LNCaP clone FGC (cell line): ENCODE results near the gene GSTO1.
A peak's percentile ranks its signal among the peaks of the same experiment; 100 is the strongest.

ENCODE experiments used
- DNase-seq: peaks from one replicate; pipeline ENCODE4 v3.0.0-alpha.2; 2011; ENCODE audit warnings: low read depth
- H3K4me3 ChIP-seq: 2 replicates; pipeline ENCODE4 v1.5.1; 2011; ENCODE audit warnings: mild to moderate bottlenecking, low read depth, low read length, control low read depth
- TF ChIP-seq, protein P1 (sequence below): IDR thresholded peaks from 2 replicates; pipeline ENCODE4 v1.5.1; 2012; ENCODE audit warnings: mild to moderate bottlenecking; ENCODE audit not compliant: control insufficient read depth, insufficient read depth; ENCODE audit errors: extremely low read depth

GSTO1 gene

DNA sequence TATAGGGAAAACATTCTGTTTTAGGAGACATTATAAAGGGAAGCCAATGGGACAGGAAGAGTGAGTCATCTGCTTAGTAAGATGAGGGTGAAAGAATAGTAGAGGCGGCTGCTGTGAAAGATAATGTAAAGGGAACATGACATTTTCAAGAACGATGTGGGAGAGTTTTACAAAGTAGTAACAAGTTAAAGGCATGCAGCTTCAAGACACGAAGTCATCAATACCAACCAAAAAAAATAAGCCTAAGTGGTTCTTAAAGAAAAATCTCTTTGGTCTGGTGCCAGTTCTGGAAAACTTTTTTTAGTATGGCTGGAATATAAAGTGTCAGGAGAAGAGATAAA lies 6.1 kb downstream of the GSTO1 start:
- no peak for DNase-seq

DNA sequence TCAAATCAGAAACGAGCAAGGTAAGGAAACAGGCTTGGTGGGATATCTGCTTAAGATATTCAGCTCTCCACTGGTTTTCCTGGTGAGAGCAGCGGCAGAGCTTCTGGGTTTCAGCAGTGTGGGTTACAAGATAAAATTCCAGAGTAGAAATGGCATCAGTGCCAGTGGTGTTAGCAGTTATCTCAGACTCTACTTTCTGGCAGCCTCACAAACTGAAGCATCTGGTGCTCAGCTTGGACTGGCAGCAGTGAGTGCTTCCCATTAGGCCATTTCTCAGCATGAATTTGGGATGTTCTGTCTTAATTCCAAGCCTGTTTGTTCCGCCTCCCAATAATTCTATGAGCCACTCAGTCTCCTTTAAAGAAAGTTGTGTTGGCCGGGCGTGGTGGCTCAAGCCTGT lies 7.4 kb downstream of the GSTO1 start:
- TF ChIP-seq, protein P1, sequence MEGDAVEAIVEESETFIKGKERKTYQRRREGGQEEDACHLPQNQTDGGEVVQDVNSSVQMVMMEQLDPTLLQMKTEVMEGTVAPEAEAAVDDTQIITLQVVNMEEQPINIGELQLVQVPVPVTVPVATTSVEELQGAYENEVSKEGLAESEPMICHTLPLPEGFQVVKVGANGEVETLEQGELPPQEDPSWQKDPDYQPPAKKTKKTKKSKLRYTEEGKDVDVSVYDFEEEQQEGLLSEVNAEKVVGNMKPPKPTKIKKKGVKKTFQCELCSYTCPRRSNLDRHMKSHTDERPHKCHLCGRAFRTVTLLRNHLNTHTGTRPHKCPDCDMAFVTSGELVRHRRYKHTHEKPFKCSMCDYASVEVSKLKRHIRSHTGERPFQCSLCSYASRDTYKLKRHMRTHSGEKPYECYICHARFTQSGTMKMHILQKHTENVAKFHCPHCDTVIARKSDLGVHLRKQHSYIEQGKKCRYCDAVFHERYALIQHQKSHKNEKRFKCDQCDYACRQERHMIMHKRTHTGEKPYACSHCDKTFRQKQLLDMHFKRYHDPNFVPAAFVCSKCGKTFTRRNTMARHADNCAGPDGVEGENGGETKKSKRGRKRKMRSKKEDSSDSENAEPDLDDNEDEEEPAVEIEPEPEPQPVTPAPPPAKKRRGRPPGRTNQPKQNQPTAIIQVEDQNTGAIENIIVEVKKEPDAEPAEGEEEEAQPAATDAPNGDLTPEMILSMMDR, result no peak
- DNase-seq, result no peak
- H3K4me3 ChIP-seq, result no peak overlapping the region

More for the DNA sequence above, 6.1 kb downstream of the GSTO1 start:
- no peak overlapping the region for H3K4me3 ChIP-seq
- TF ChIP-seq, protein P1, result no peak

DNA sequence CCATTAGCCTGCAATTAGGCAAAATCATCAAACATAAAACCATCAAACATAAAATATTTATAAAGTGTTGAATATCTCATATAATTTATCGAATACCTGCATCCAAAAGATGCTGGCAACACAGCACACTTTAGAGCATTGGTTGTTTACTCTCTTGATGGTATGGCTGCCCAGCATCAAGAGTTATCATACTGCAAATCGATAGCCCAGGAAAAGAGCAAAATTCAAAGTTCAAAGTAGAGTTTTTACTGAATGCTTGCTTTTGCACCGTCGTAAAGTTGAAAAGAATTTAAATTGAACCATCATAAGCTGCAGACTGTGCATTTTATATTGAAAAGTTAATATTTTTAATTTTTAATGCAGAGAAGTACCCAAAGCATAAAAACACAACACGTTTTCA lies 10.1 kb downstream of the GSTO1 start:
- H3K4me3 ChIP-seq, result no peak overlapping the region
- no peak for DNase-seq
- TF ChIP-seq, protein P1, result no peak

DNA sequence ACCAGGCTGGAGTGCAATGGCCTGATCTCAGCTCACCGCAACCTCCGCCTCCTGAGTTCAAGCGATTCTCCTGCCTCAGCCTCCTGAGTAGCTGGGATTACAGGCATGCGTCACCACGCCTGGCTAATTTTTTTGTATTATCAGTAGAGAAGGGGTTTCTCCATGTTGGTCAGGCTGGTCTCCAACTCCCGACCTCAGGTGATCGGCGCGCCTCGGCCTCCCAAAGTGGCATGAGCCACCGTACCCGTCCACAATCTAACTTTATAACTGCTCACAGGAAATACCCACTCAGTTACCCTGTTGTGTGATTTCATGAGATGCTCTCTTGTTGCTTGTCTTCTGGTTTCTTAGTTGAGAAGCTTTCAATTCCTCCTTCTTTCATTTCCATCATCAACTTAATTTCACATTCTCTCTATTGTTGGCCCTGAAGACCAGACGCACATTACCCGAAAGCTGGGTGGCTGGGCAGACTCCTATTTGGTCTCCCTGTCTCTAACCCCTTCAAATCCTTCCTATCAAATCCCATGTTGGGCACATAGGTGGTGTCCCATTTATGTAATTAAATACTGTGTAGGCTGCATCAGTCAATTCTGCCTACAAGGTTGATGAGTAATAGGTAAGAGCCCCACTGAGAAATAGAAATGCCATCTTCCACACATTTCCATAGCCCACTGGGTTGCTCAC lies 13.2 kb downstream of the GSTO1 start:
- H3K4me3 ChIP-seq, result peak overlapping the region; percentile 97
- TF ChIP-seq, protein P1, result no peak
- DNase-seq, result no peak

DNA sequence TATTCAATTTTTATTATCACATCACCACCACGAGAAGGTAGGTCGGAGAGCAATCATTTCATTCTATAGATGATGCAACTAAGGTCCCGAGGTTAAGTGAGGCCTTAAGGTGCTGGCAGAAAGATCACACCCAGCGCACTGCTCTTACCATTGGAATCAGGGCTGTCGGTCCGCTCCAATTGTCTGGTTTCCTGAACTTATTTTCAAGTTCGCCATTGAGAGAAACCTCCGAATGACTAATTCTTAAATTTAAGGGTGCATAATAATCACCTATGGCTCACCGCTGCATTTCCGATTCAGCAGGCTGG lies 13.7 kb downstream of the GSTO1 start:
- H3K4me3 ChIP-seq, result peak overlapping the region; percentile 97
- no peak for DNase-seq
- TF ChIP-seq, protein P1, result no peak

DNA sequence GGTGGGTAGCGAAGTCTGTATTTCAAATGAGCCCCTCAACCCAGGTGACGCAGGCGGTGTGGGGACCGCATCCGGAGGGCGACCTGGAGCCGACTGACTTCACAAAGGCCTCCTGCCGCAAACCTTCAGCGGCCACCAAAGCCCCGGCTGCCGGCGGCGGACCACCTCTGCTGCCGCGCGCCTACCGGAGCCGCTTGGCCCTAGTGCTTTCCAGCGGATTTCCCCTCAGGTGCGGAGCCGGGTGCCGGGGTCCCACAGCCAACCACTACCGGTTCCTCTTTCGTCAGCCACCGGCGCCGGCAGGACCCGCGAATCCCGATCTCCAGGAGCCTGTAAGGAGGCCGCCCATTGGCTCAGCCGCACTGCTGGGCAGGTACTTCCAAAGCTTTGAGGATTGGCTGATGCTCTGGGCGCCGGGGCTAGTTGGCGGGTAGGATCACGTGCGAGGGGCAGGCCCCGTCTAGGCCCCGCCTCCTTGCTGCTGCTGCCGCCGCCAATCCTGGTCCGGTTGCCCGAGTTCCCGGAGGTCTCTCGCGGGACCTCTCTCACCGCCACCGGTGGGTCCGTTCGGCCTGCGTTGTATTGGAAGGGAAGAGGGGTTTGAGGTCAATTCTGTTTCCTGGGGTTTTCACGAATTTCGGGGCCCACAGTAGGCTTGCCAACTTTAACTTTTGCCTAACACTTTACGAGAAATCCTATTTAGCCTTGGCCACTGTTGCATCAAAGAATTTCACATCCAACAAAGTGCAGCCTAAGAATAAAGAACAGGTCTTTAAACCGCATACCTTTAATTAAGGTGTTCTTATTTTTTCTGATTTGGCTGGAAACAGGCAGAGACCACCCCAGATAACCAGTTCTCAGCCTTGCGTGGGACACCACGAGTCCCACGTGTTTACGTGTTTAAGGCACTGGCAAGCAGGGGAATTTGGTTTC lies 14.3 kb downstream of the GSTO1 start, which contains the start of gene GSTO2:
TSS of gene GSTO2 (plus strand) at position 472 of the 933 bp plus-strand sequence. CDS start 5,732 bp downstream, outside the sequence.
- DNase-seq, result peak; percentile 97
- TF ChIP-seq, protein P1, result no peak
- H3K4me3 ChIP-seq, result peak within 1 kb of the TSS; percentile 97
